PC-3 (cell line): ENCODE data around the gene CTNND2.

Source experiments
- CTCF ChIP-seq: fragments of 300-600 bp; sonication (generic); conservative IDR thresholded peaks from 2 replicates; pipeline ENCODE4 v1.5.1; 2017; ENCODE audit warnings: antibody characterized with exemption, low read depth, mild to moderate bottlenecking, low read length
- EZH2 ChIP-seq: fragments of 300-600 bp; sonication (generic); IDR thresholded peaks from one replicate; pipeline ENCODE4 v1.6.1; 2017; ENCODE audit warnings: antibody characterized with exemption, mild to moderate bottlenecking, low read length; ENCODE audit not compliant: unreplicated experiment
- EZH2phosphoT487 ChIP-seq: fragments of 300-600 bp; sonication (generic); IDR thresholded peaks from 2 replicates; pipeline ENCODE4 v1.6.1; 2018; ENCODE audit warnings: mild to moderate bottlenecking, antibody characterized with exemption, low read length, borderline replicate concordance

GRCh38 chr5:11422342-11422741 is 481.9 kb downstream of the CTNND2 start:
- TF ChIP-seq CTCF = no peak
- TF ChIP-seq EZH2 = no peak
- TF ChIP-seq EZH2phosphoT487 = no peak
